ENCODE measurements around the gene DUSP3. TPM values are rescaled to one million over a fixed set of nuclear protein-coding genes. Genes with fewer than 3 reads are reported as not detected.

The DUSP3 gene
- total and polyA plus RNA-seq, 4 donors, result 40.3 to 49.0 (median 41.5) TPM

DNA sequence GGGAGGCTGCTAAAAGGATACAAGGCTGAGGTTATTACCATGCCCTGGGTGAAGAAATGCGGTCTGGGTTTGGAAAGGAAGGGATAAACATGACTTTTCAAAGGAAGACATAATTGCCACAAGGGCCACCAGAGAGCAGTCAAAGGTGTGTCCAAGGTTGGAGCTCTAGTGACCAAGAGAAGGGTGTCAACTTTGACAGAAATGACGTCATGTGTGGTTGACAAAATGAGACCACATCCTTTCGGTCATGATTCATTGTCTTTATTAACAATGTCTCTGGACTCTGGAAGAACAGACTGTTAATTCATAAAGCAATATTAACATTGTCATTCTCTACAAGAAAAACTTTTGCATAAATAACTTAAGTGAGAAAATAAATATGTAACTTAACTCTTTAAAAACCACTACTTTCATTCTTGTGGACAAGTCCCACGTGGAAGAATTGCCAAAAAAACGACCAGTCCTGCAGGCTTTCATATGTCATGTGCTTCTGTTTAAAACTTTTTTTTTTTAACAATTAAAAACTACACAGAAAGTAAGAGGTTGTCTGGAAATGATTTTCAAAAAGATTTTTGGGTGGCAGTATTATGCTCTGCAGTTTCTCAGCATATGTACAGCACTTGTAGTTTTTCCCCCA, 25.2 kb downstream of the DUSP3 start:
- Histone ChIP-seq H3K4me3 (ENCODE audit: low read depth, low read length) (no peak overlapping the region), H3K27ac (ENCODE audit: low read depth, low read length) (no peak overlapping the region), H3K9me3 (ENCODE audit: control insufficient read depth, insufficient read depth, low read length) (no peaks in the 10 kb centered on the region), H3K27me3 (ENCODE audit: control insufficient read depth, insufficient read depth, low read length) (peaks cover 30% of the 10 kb centered on the region), H3K36me3 (ENCODE audit: control insufficient read depth, insufficient read depth, low read length) (no peaks in the 10 kb centered on the region), H3K4me1 (ENCODE audit: control insufficient read depth, insufficient read depth, low read length) (peaks cover 10% of the 10 kb centered on the region)
- 91% methylated on average over 1 of the region's 5 CpGs for WGBS (ENCODE audit: insufficient coverage)
- no peak for DNase-seq (ENCODE audit: low read depth in 4 of 6, low spot score in 6 of 6)

DNA sequence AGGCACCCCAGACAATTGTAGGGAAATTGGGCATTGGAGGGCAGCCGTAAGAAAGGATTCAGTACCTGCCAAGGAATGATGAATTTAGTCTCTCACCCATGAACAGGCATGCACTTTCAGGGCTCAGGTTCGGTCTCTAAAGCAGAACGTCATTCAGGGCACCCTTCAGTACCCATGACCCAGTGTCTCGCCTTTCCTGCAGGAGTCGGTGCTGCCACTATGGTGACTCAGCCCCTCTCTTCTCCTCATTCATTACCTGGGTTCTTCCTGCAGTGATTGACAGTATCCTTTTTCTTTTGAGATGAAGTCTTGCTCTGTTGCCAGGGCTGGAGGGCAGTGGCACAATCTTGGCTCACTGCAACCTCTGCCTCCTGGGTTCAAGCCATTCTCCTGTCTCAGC, 28.6 kb downstream of the DUSP3 start:
- WGBS (ENCODE audit: insufficient coverage), result 75% methylated on average over 3 of the region's 5 CpGs
- DNase-seq (ENCODE audit: low read depth in 4 of 6, low spot score in 6 of 6), result no peak
- peaks cover 14% of the 10 kb centered on the region for H3K4me1 ChIP-seq (ENCODE audit: control insufficient read depth, insufficient read depth, low read length)
- H3K27me3 ChIP-seq (ENCODE audit: control insufficient read depth, insufficient read depth, low read length), result peaks cover 8% of the 10 kb centered on the region
- no peaks in the 10 kb centered on the region for H3K9me3 ChIP-seq (ENCODE audit: control insufficient read depth, insufficient read depth, low read length)
- H3K36me3 ChIP-seq (ENCODE audit: control insufficient read depth, insufficient read depth, low read length), result no peaks in the 10 kb centered on the region
- no peak overlapping the region for H3K27ac ChIP-seq (ENCODE audit: low read depth, low read length)
- H3K4me3 ChIP-seq (ENCODE audit: low read depth, low read length), result no peak overlapping the region

DNA sequence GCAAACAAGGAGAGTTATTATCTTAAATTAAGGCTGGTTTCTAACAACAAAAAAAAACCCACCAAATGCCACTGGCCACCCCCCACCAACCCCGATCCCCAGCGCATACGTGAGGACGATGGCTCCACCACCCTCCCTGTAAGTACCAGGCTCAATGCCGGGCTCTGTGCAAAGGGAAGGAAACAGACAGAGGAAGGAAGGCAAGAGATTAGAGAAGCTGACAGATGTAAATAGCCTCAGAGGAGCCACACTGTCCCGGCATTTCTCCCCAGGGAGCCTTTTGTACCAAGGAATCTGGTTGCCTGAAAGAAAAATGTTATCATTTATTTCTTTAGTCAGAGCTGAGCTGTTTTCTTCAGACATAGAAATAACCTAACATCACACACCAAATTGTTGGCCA, 33.2 kb downstream of the DUSP3 start:
- H3K27me3 ChIP-seq (ENCODE audit: control insufficient read depth, insufficient read depth, low read length), result peaks cover 2% of the 10 kb centered on the region
- H3K36me3 ChIP-seq (ENCODE audit: control insufficient read depth, insufficient read depth, low read length), result no peaks in the 10 kb centered on the region
- 0% methylated on average over 2 of the region's 6 CpGs for WGBS (ENCODE audit: insufficient coverage)
- DNase-seq (ENCODE audit: low read depth in 4 of 6, low spot score in 6 of 6), result peak in 2 of 6 donors; percentile 18 to 88
- no peak overlapping the region for H3K27ac ChIP-seq (ENCODE audit: low read depth, low read length)
- no peak overlapping the region for H3K4me3 ChIP-seq (ENCODE audit: low read depth, low read length)
- no peaks in the 10 kb centered on the region for H3K9me3 ChIP-seq (ENCODE audit: control insufficient read depth, insufficient read depth, low read length)
- peaks cover 13% of the 10 kb centered on the region for H3K4me1 ChIP-seq (ENCODE audit: control insufficient read depth, insufficient read depth, low read length)

DNA sequence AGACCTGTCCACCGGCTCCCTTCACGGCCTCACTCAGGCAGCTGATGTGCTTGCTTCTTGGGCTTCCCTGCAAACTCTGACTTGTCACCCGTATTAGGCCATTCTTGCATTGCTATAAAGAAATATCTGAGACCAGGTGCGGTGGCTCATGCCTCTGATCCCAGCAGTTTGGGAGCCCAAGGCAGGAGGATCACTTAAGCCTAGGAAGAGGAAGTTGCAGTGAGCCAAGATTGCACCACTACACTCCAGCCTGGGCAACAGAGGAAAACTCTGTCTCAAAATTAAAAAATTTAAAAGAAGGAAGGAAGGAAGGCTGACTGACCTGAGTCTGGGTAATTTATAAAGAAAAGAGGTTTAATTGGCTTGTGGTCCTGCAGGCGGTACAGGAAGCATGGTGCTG, 37.1 kb downstream of the DUSP3 start:
- Histone ChIP-seq H3K27me3 (ENCODE audit: control insufficient read depth, insufficient read depth, low read length) (peaks cover 2% of the 10 kb centered on the region), H3K9me3 (ENCODE audit: control insufficient read depth, insufficient read depth, low read length) (no peaks in the 10 kb centered on the region), H3K27ac (ENCODE audit: low read depth, low read length) (no peak overlapping the region), H3K4me3 (ENCODE audit: low read depth, low read length) (no peak overlapping the region), H3K4me1 (ENCODE audit: control insufficient read depth, insufficient read depth, low read length) (peaks cover 13% of the 10 kb centered on the region), H3K36me3 (ENCODE audit: control insufficient read depth, insufficient read depth, low read length) (no peaks in the 10 kb centered on the region)
- 95% methylated on average over 5 of the region's 5 CpGs for WGBS (ENCODE audit: insufficient coverage)
- DNase-seq (ENCODE audit: low read depth in 4 of 6, low spot score in 6 of 6), result no peak

DNA sequence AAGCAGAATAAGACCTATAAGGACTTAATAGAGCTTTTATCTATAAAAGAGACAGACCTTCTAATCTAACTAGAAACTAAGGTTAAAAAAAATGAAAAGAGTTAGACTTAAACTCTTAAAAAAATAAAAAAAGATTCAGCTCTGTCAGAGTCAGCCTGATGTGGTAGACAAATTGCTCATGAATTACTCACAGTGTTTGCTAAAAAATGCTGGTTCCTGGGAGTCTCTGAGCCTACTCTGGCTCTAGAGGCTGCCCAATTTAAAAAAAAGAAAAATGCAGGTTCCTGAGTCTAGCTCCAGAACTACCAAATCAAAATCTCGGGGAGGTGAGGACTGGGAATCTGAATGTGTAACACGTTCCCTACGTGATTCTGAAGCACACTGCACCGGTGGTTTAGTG, 38.2 kb downstream of the DUSP3 start:
- Histone ChIP-seq H3K27me3 (ENCODE audit: control insufficient read depth, insufficient read depth, low read length) (no peaks in the 10 kb centered on the region), H3K27ac (ENCODE audit: low read depth, low read length) (no peak overlapping the region), H3K9me3 (ENCODE audit: control insufficient read depth, insufficient read depth, low read length) (no peaks in the 10 kb centered on the region), H3K36me3 (ENCODE audit: control insufficient read depth, insufficient read depth, low read length) (no peaks in the 10 kb centered on the region), H3K4me3 (ENCODE audit: low read depth, low read length) (no peak overlapping the region), H3K4me1 (ENCODE audit: control insufficient read depth, insufficient read depth, low read length) (peaks cover 7% of the 10 kb centered on the region)
- no peak for DNase-seq (ENCODE audit: low read depth in 4 of 6, low spot score in 6 of 6)
- whole genome bisulfite sequencing (ENCODE audit: insufficient coverage), result 54% methylated on average over 3 of the region's 4 CpGs

DNA sequence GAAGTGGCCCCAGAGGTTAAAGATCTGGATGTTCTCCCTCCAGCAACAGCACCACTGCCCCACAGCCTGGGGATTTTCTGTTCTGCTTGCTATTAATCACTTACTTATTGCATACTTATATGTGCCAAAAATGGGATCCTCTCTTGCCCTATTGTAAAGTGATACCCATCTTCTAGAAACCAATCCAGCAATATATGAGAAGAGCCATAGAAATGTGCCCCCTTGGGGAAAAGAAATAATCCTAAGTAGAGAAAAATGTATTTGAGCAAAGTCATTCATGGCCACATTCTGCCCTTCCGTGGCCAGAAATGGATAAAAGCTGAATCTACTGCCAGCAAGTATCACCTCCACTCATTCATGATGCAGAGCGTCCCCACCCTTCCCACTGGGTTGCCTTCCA, 41.1 kb downstream of the DUSP3 start:
- no peaks in the 10 kb centered on the region for H3K9me3 ChIP-seq (ENCODE audit: control insufficient read depth, insufficient read depth, low read length)
- H3K4me1 ChIP-seq (ENCODE audit: control insufficient read depth, insufficient read depth, low read length), result no peaks in the 10 kb centered on the region
- no peak overlapping the region for H3K27ac ChIP-seq (ENCODE audit: low read depth, low read length)
- no peaks in the 10 kb centered on the region for H3K27me3 ChIP-seq (ENCODE audit: control insufficient read depth, insufficient read depth, low read length)
- H3K4me3 ChIP-seq (ENCODE audit: low read depth, low read length), result no peak overlapping the region
- 85% methylated on average over 2 of the region's 2 CpGs for WGBS (ENCODE audit: insufficient coverage)
- DNase-seq (ENCODE audit: low read depth in 4 of 6, low spot score in 6 of 6), result no peak
- H3K36me3 ChIP-seq (ENCODE audit: control insufficient read depth, insufficient read depth, low read length), result no peaks in the 10 kb centered on the region

DNA sequence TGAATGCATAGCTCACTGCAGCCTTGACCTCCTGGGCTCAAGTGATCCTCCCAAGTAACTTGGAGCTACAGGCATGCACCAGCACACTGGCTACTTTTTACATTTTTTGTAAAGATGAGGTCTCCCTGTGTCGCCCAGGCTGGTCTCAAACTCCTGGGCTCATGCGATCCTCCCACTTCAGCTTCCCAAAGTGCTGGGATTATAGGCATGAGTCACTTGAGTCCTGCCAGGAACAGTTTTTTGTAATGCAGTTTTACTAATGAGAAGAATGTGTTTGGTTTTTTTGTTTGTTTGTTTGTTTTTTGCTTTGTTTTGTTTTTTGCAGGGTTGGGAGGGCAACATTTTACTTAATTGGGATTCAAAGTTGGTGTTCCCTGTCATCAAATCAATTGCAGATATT, 42.4 kb downstream of the DUSP3 start:
- H3K4me3 ChIP-seq (ENCODE audit: low read depth, low read length), result no peak overlapping the region
- no peak for DNase-seq (ENCODE audit: low read depth in 4 of 6, low spot score in 6 of 6)
- no peaks in the 10 kb centered on the region for H3K27me3 ChIP-seq (ENCODE audit: control insufficient read depth, insufficient read depth, low read length)
- 94% methylated on average over 2 of the region's 2 CpGs for WGBS (ENCODE audit: insufficient coverage)
- no peaks in the 10 kb centered on the region for H3K36me3 ChIP-seq (ENCODE audit: control insufficient read depth, insufficient read depth, low read length)
- H3K4me1 ChIP-seq (ENCODE audit: control insufficient read depth, insufficient read depth, low read length), result no peaks in the 10 kb centered on the region
- no peak overlapping the region for H3K27ac ChIP-seq (ENCODE audit: low read depth, low read length)
- no peaks in the 10 kb centered on the region for H3K9me3 ChIP-seq (ENCODE audit: control insufficient read depth, insufficient read depth, low read length)

DNA sequence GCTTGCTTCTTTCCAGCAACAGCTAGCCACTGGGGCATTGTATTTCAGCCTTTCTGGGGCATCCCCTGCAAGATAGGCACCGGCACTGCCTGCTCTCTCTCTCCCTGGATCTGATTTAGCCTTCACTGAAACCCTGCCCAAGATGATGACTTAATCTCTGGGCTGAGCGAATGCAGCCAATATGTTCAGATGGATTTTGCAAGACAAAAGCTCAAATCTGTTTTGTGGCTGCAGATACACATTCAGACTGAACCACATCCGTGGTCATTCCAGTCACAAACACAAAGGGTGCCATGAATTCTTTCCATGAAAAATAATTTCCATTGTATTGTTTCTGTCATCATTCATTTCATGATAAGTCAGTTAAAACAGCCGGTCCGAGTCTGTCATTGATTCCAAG, 44.4 kb downstream of the DUSP3 start:
- H3K4me1 ChIP-seq (ENCODE audit: control insufficient read depth, insufficient read depth, low read length), result no peaks in the 10 kb centered on the region
- no peaks in the 10 kb centered on the region for H3K9me3 ChIP-seq (ENCODE audit: control insufficient read depth, insufficient read depth, low read length)
- no peaks in the 10 kb centered on the region for H3K27me3 ChIP-seq (ENCODE audit: control insufficient read depth, insufficient read depth, low read length)
- no peaks in the 10 kb centered on the region for H3K36me3 ChIP-seq (ENCODE audit: control insufficient read depth, insufficient read depth, low read length)
- no peak overlapping the region for H3K4me3 ChIP-seq (ENCODE audit: low read depth, low read length)
- no peak for DNase-seq (ENCODE audit: low read depth in 4 of 6, low spot score in 6 of 6)
- no peak overlapping the region for H3K27ac ChIP-seq (ENCODE audit: low read depth, low read length)
- 59% methylated on average over 3 of the region's 5 CpGs for WGBS (ENCODE audit: insufficient coverage)

DNA sequence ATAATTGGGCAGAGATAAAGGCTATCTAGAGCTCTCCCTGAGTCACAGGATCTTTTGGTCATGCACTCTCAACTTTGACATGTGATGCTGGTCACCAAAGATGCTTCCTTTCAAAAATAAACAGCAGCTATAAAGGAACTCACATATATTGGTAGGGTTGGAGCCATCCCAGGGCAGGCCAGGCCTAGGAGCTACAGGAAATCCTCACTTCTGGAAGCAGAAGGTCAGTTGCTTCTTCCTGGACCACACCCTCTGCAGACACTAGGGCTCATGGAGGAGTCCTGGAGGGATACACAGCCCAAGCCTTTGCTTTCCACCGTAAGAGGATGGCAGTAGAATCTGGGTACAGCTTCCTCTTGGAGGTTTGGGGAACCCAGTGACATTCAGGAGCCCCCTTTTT, 44.8 kb downstream of the DUSP3 start:
- Histone ChIP-seq H3K27ac (ENCODE audit: low read depth, low read length) (no peak overlapping the region), H3K4me1 (ENCODE audit: control insufficient read depth, insufficient read depth, low read length) (no peaks in the 10 kb centered on the region), H3K9me3 (ENCODE audit: control insufficient read depth, insufficient read depth, low read length) (no peaks in the 10 kb centered on the region), H3K36me3 (ENCODE audit: control insufficient read depth, insufficient read depth, low read length) (no peaks in the 10 kb centered on the region), H3K27me3 (ENCODE audit: control insufficient read depth, insufficient read depth, low read length) (no peaks in the 10 kb centered on the region), H3K4me3 (ENCODE audit: low read depth, low read length) (no peak overlapping the region)
- WGBS (ENCODE audit: insufficient coverage), result 100% methylated on average over 1 of the region's 1 CpG
- no peak for DNase-seq (ENCODE audit: low read depth in 4 of 6, low spot score in 6 of 6)

DNA sequence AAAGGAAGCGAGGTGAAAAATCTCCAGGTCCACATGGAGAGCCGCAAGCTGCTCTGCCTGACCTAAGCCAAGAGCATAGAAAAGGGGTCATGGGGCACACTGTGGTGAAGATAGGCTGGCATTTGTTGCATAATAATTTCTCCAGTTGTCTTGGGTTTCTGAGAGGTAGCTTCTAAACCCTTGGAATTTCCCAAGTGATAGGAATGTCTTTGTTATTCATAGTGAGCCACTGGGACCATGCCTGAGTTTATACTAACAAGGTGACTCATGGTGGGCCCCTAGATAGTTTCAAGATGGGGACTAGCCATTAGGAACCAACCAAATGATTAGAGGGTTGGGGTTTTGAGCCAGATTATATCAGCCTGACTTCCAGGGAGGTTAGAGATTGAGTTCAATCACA, 45.8 kb downstream of the DUSP3 start:
- Histone ChIP-seq H3K4me3 (ENCODE audit: low read depth, low read length) (no peak overlapping the region), H3K4me1 (ENCODE audit: control insufficient read depth, insufficient read depth, low read length) (no peaks in the 10 kb centered on the region), H3K27ac (ENCODE audit: low read depth, low read length) (no peak overlapping the region), H3K9me3 (ENCODE audit: control insufficient read depth, insufficient read depth, low read length) (no peaks in the 10 kb centered on the region), H3K36me3 (ENCODE audit: control insufficient read depth, insufficient read depth, low read length) (no peaks in the 10 kb centered on the region), H3K27me3 (ENCODE audit: control insufficient read depth, insufficient read depth, low read length) (no peaks in the 10 kb centered on the region)
- DNase-seq (ENCODE audit: low read depth in 4 of 6, low spot score in 6 of 6), result no peak
- WGBS (ENCODE audit: insufficient coverage), result 100% methylated on average over 2 of the region's 2 CpGs

Data from spinal cord (tissue), 10 donors.